HL-60 (cell line): ENCODE results near the gene FZR1.

ENCODE experiments used
- CTCF ChIP-seq: IDR thresholded peaks from one replicate; pipeline ENCODE4 v1.5.1; 2011; ENCODE audit warnings: low read length, control low read depth, inconsistent platforms; ENCODE audit not compliant: insufficient read depth
- GABPA ChIP-seq: IDR thresholded peaks from 2 replicates; pipeline ENCODE4 v1.6.1; 2012; ENCODE audit warnings: low read depth
- POLR2AphosphoS5 ChIP-seq: IDR thresholded peaks from 2 replicates; pipeline ENCODE4 v1.6.1; 2012; ENCODE audit warnings: low read depth

GRCh38 chr19:3543150-3544057 lies 37.3 kb downstream of the FZR1 start:
- no peak for TF ChIP-seq GABPA
- no peak for TF ChIP-seq CTCF
- no peak for TF ChIP-seq POLR2AphosphoS5
